Kasumi-1 (cell line): ENCODE results near the gene SRPX.

Source experiments
- DNase-seq, 2 experiments: peaks; one replicate each; lab custom pipeline; 2025; lab: John Stamatoyannopoulos, UW

The SRPX gene

GRCh38 chrX:38138900-38139299 lies 81.8 kb downstream of the SRPX start:
- no peak for DNase-seq

GRCh38 chrX:38138157-38138891 lies 82.3 kb downstream of the SRPX start:
- DNase-seq, result no peak

- DNase-seq, result no peak
These were observed 91.3 kb downstream of the SRPX start for GRCh38 chrX:38129366-38129765.

- no peak for DNase-seq
These were observed 92.7 kb downstream of the SRPX start for GRCh38 chrX:38127961-38128360.

GRCh38 chrX:38126179-38126578 lies 94.5 kb downstream of the SRPX start:
- no peak for DNase-seq

GRCh38 chrX:38124000-38124399 lies 96.7 kb downstream of the SRPX start:
- peak; percentile 1 to 5 for DNase-seq

- DNase-seq, result no peak
These were observed 103.2 kb downstream of the SRPX start for GRCh38 chrX:38117485-38117884.

GRCh38 chrX:38116706-38117105 lies 104.0 kb downstream of the SRPX start:
- no peak for DNase-seq

- no peak for DNase-seq
These were observed 108.1 kb downstream of the SRPX start for GRCh38 chrX:38112566-38112965.

- DNase-seq, result no peak
These were observed 109.5 kb downstream of the SRPX start for GRCh38 chrX:38111196-38111595.

- no peak for DNase-seq
These were observed 110.4 kb downstream of the SRPX start for GRCh38 chrX:38110231-38110630.

GRCh38 chrX:38109042-38109898 lies 111.4 kb downstream of the SRPX start:
- DNase-seq, result no peak

GRCh38 chrX:38108364-38108763 lies 112.3 kb downstream of the SRPX start:
- DNase-seq, result no peak

GRCh38 chrX:38106991-38107655 lies 113.5 kb downstream of the SRPX start:
- no peak for DNase-seq

- DNase-seq, result no peak
These were observed 115.4 kb downstream of the SRPX start for GRCh38 chrX:38105216-38105725.

GRCh38 chrX:38103857-38104812 lies 116.5 kb downstream of the SRPX start:
- DNase-seq, result peak in 1 of 2 experiments; percentile 0

- DNase-seq, result no peak
These were observed 117.8 kb downstream of the SRPX start for GRCh38 chrX:38102875-38103274.

GRCh38 chrX:38102240-38102639 lies 118.4 kb downstream of the SRPX start:
- no peak for DNase-seq

GRCh38 chrX:38099688-38100087 lies 121.0 kb downstream of the SRPX start:
- DNase-seq, result no peak
